Measurements from ENCODE around the gene SYNGR1. TPM values are rescaled to one million over a fixed set of nuclear protein-coding genes. Genes with fewer than 3 reads are reported as not detected.
A peak's percentile ranks its signal among the peaks of the same experiment; 100 is the strongest.

Gene SYNGR1
- total and polyA plus RNA-seq, 2 of the 8 experiments (the other 6 are each of a cell fraction or from before 2014, with no cell fraction given): 32.5 to 84.7 TPM

DNA sequence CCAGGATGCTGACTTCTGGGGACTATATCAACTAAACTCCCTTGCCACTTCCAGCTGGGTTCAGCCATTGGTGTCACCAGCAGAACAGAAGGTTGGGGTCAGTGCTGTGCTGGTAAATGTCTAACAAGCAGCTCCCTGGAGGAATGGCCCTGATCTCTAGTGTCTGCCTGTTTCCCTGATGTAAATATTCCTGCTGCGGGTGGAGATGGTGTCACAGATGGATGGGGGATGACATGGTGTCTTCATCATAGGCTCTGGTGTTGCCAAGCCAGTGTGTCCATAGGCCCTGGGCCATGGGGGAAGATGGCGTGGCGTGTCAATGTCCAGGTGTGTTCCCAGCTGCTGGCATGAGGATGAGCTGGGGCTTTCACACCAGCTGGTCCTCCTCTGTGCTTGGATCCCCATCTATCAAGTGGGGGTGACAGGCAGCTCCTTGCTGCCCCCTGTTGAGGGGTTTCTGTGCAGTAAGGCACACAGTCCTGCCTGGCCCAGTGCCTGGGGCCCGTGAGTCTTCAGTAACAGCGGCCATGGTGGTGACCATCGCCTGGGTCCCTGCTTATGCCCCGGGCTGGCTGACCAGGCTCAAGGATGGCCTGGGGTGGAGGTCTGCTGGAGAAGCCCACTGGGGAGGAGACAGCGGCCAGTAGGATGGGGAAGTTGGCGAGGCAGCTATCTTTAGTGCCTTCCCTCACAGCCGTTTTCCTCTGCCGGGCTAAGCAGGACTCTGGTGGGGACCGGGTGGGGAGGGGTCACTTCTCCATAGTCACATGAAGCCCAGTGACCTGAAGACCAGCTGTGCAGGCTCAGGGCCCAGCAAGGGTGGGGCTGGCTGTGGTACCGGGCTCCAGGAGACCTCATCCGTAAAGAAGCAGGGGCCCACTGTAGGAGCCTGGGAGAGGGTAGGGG lies 43.1 kb upstream of the SYNGR1 start:
- no peak overlapping the region for H3K9ac ChIP-seq (replicated peaks in 1 of 4; ENCODE audit: extremely low read depth in 1 of 4, low read depth in 3 of 4, low read length in 3 of 4)
- no peaks in the 10 kb centered on the region for H3K23me2 ChIP-seq (ENCODE audit: low read depth, low read length)
- H4K5ac ChIP-seq (ENCODE audit: insufficient read length, low read depth, low read length): no peak overlapping the region
- peak in 1 of 2 experiments; percentile 83 for DNase-seq (ENCODE audit: low read depth in 1 of 2, low spot score in 2 of 2)
- H3K56ac ChIP-seq (replicated peaks; ENCODE audit: insufficient read length, low read depth, low read length): no peak overlapping the region
- no peak overlapping the region for H3K18ac ChIP-seq (ENCODE audit: extremely low read depth, low read length)
- H4K91ac ChIP-seq (replicated peaks; ENCODE audit: insufficient read length, low read length): peak overlapping the region; percentile 35
- H3K4me2 ChIP-seq (ENCODE audit: insufficient read depth in 1 of 2, low read depth in 2 of 2, low read length in 2 of 2): no peak overlapping the region
- peak overlapping the region; percentile 15 for H3K4ac ChIP-seq (replicated peaks; ENCODE audit: insufficient read length, low read depth, low read length)
- no peak overlapping the region; the same call in 1 of the 2 replicates for H2BK20ac ChIP-seq (ENCODE audit: low read length)
- H3K14ac ChIP-seq (ENCODE audit: insufficient read length): no peak overlapping the region
- peaks cover 0 to 3% of the 10 kb centered on the region in 2 experiments; a peak in 1 of 4 replicates for H3K9me3 ChIP-seq (ENCODE audit: insufficient read depth in 2 of 2, low read depth in 1 of 2, low read length in 1 of 2)
- H2BK15ac ChIP-seq (ENCODE audit: low read length): peak overlapping the region; percentile 98; the same call in 1 of the 2 replicates
- H4K8ac ChIP-seq (ENCODE audit: extremely low read depth, insufficient read depth, low read length): no peak overlapping the region
- H2BK12ac ChIP-seq (ENCODE audit: low read depth, low read length): peak overlapping the region; percentile 94; the same call in 1 of the 2 replicates
- no peaks in the 10 kb centered on the region for H3K79me2 ChIP-seq (ENCODE audit: control insufficient read depth in 1 of 2, insufficient read depth in 2 of 2, low read length in 2 of 2)
- no peak overlapping the region for H3K4me3 ChIP-seq (ENCODE audit: extremely low read depth in 1 of 4, insufficient read depth in 2 of 4, low read depth in 3 of 4, low read length in 4 of 4)
- no peak overlapping the region for H3K27ac ChIP-seq (ENCODE audit: low read depth, low read length)
- H2BK5ac ChIP-seq (ENCODE audit: low read depth, low read length): peak overlapping the region; percentile 73; the same call in 1 of the 2 replicates
- 69% methylated on average over 14 of the region's 14 CpGs; no CpG with 5 or more reads in 1 of the 2 experiments for WGBS, 2 experiments (ENCODE audit: extremely low coverage in 1 of 2, insufficient coverage in 1 of 2, insufficient read length in 1 of 2, insufficient replicate concordance in 2 of 2, low coverage in 1 of 2, low lambda C conversion rate in 2 of 2, missing lambda C conversion rate in 1 of 2)
- H3K27me3 ChIP-seq (replicated peaks in 1 of 4; ENCODE audit: control insufficient read depth in 3 of 4, extremely low read depth in 1 of 4, insufficient read depth in 3 of 4, low read length in 3 of 4): no peaks in the 10 kb centered on the region
- peaks cover 0 to 14% (median 11%) of the 10 kb centered on the region in 4 experiments; a peak in 5 of 7 replicates for H3K4me1 ChIP-seq (replicated peaks in 1 of 4; ENCODE audit: control insufficient read depth in 3 of 4, insufficient read depth in 4 of 4, low read length in 3 of 4)
- H3K36me3 ChIP-seq (ENCODE audit: control insufficient read depth in 2 of 4, insufficient read depth in 4 of 4, low read length in 3 of 4): peaks cover 0 to 3% (median 0%) of the 10 kb centered on the region in 4 experiments; a peak in 3 of 8 replicates
- no peak overlapping the region for H2AFZ ChIP-seq (ENCODE audit: low read length)
- CTCF ChIA-PET (ENCODE audit: partially characterized antibody): interaction anchor here (0.6 to 6.1 kb wide), 45 partner anchors 7 to 1648 kb away, joined by 3 to 80 read pairs (median 4); partner anchors contain the start of genes PDGFB and RPL3
- H2AK5ac ChIP-seq (ENCODE audit: low read depth, low read length): peak overlapping the region; percentile 84; the same call in 1 of the 2 replicates
- H3K23ac ChIP-seq (ENCODE audit: insufficient read length): no peak overlapping the region
- H4K20me1 ChIP-seq (replicated peaks in 1 of 2; ENCODE audit: control insufficient read depth in 1 of 2, insufficient read depth in 2 of 2, low read length in 2 of 2): peaks cover 0 to 4% of the 10 kb centered on the region in 2 experiments
- H2BK120ac ChIP-seq (replicated peaks; ENCODE audit: low read depth, low read length): no peak overlapping the region
- H3K79me1 ChIP-seq (ENCODE audit: low read depth, low read length): no peaks in the 10 kb centered on the region
- FAIRE-seq: no peak
- POLR2A ChIA-PET (ENCODE audit: partially characterized antibody): interaction anchor here (0.6 to 37.3 kb wide), 13 partner anchors 8 to 271 kb away, joined by 3 to 692 read pairs (median 4); partner anchors contain the start of gene RPL3
- TF ChIP-seq BACH1 (IDR thresholded peaks at IDR 0.05; ENCODE audit: low read length) (no peak), YY1 (IDR thresholded peaks at IDR 0.05; ENCODE audit: low read depth, low read length) (peak; percentile 55; the same call in 1 of the 2 replicates), ZNF274 (IDR thresholded peaks at IDR 0.05; ENCODE audit: borderline replicate concordance, extremely low read depth, low read length) (no peak), POLR2AphosphoS5 (IDR thresholded peaks at IDR 0.05; ENCODE audit: low read depth, low read length) (0 out of 2 replicates have a peak, but pooled peaks have one; percentile 17), RAD21 (IDR thresholded peaks at IDR 0.05 in 1 of 2, conservative IDR thresholded peaks at IDR 0.05 in 1 of 2; ENCODE audit: low read depth in 2 of 2, low read length in 2 of 2) (peak; percentile 84 to 87), SIN3A (conservative IDR thresholded peaks at IDR 0.05 in 1 of 2, IDR thresholded peaks at IDR 0.05 in 1 of 2; ENCODE audit: low read depth in 1 of 2, low read length in 2 of 2) (peak in 1 of 2 experiments; percentile 81; a peak in 1 of 4 replicates), GABPA (IDR thresholded peaks at IDR 0.05; ENCODE audit: borderline replicate concordance, insufficient read depth, low read length) (peak; percentile 23; the same call in 1 of the 2 replicates), SP1 (IDR thresholded peaks at IDR 0.05; ENCODE audit: low read depth, low read length) (no peak), TCF12 (IDR thresholded peaks at IDR 0.05; ENCODE audit: low read depth, low read length) (no peak)
